NCI-H1105 treated with DMSO at 0.1 percent for 48 hours (cell line): Measurements from ENCODE around the gene EMCN.
A peak's percentile ranks its signal among the peaks of the same experiment; 100 is the strongest.
"Not testable (repeated sequence)": the region's sequence is repeated elsewhere in the genome, so short reads cannot be mapped to it uniquely, and the experiment has no call there.

Experiments
- DNase-seq: peaks from one replicate; lab custom pipeline; 2025; lab: John Stamatoyannopoulos, UW

Gene EMCN

DNA sequence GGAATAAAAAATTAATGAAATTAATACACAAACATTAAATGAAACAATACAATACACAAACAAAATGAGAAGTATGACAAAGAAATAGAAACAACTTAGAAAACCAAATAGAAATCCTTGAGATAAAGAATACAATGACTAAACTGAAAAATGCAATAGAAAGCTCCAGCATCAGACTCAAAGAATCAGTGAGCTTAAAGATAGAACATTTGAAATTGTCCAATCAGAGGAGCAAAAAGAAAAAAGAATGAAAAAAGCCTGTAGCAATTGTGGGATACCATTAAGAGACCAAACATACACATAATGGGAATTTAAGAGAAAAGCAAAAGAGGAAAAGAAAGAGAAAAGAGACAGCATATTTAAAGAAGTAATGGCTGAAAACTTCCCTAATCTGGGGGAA, 25.7 kb downstream of the EMCN start:
- DNase-seq = no peak

DNA sequence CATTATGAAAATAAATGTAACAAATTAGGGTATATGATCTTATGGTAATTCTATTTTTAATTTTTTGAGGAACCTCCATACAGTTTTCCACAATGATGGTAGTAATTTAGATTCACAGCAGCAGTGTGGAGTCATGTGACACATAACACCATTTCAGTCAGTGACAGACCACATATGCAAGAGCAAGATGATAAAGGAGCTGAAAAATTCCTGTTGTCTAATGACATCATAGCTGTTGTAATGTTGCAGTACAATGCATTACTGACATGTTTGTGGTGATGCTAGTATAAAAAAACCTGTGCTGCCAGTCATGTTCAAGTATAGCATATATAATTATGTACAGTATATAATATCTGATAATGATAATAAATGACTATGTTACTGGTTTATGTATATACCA, 28.5 kb downstream of the EMCN start:
- no peak for DNase-seq

DNA sequence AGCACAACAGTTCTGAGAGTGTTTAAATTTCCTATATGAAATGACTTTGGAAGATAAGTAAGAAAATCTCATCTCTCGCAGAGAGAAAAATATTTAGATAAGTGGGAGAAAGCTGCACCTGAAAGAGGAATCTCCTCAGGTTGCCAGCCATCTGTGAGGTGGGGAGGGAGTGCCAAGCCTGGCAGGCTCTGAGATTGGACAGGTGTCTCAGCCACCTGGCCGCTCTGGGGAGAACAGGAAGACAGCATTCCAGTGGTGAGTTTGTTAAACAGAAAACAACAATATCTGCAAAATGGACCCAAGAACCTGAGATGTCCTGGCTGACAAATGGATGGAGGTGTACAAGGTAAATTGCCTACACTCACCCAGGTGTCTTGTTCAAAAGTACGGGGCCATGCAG, 31.3 kb downstream of the EMCN start:
- no peak for DNase-seq

DNA sequence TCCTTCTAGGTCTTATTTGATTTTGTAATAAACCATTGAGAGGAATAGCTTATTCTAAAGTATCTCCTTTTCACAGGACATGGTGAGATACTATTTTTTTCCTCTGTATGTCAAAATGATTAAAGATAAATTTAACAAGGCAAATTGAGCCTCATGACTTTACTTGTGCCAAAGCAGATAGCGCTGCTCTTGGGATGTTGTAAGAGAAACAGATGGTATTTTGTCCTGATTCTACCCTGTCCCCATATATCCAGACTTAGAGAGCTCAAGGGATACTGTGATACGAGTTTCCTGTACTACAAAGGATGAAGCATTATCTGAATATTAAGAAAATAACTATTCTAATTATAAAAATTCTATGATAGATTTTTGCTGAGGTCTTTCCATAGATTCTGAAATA, 34.0 kb downstream of the EMCN start:
- no peak for DNase-seq

DNA sequence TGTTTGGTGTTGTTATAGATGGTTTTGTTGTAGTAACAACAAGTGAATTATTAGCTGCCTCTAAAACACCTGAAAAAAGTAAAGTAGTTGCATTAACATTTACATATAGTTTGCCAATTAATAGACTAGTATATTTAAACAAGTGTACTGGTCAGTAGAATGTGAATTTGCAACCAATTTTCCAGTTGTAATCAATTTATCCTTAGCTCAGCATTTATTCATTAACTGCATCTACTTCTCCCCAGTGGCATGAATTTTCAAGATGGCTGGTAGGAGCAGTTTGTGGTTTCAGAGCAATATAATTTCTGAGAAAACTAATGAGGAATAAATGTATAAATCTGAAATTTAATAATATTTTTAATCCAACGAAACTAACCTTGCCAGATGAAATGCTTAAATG, 37.9 kb downstream of the EMCN start:
- no peak for DNase-seq

DNA sequence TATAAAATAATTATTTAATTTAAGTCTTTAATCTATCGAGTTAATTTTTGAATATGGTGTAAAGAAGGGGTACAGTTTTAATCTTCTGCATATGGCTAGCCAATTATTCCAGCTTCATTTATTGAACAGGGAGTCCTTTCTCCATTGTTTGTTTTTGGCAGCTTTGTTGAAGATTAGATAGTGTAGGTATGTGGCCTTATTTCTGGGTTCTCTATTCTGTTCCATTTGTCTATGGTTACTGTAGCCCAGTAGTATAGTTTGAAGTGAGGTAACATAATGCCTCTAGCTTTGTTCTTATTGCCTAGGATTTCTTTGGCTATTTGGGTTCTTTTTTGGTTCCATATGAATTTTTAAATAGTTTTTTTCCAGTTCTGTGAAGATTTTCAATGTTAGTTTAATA, 48.3 kb downstream of the EMCN start:
- DNase-seq = no peak

DNA sequence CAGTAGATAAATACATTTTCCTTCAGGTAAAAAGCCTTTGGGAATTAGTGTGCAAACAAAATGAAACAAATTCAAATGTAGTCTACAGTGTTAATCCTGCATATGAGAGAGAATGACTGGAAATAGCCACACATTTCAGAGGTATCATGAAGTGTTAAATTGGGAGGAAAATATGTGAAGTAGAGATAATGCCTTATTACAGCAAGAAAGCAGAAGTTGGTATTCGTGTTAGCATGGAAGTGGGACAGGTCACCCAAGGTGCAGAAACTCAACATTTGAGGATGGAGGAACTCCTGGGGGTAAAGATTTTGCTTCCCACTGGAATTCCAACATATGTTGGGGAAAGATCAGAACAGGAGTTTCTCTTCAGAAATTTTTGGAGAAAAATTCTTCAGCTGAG, 51.3 kb downstream of the EMCN start:
- no peak for DNase-seq

DNA sequence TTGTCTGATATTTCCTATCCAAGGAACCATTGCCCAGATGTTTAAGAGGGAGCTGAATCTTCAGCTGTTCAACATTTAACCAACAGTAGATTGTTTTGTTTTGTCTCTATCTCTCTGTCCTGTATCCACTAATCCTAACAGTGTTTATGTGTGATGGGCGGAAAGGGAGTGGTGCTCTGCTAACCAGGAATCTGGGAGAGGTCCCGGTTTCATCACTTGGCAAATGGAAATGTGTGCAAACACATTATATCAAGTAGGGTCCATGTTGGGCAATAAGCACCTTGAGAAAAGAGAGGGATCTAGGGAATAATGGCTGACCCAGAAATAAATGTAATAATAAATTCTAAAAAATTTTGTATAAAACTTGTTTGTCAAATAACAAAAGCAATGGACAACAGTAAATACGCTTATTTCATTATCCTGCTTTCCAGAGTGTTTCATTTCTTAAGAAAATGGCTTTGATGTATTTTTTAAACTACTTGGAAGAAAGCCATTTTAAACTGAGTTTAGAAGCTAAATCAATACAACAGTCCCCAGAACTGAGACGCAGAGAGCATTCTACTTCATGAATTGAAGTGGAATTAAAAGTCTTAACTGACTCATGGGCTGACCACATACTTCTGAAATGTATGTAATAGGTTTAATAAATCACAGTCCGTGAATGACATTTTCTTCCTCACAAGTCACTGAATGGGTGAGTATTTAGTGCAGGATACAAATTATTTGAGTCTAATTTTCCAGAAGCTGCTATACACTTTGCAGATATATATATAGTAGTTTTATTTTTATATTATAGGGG, 55.8 kb downstream of the EMCN start:
- no peak for DNase-seq

DNA sequence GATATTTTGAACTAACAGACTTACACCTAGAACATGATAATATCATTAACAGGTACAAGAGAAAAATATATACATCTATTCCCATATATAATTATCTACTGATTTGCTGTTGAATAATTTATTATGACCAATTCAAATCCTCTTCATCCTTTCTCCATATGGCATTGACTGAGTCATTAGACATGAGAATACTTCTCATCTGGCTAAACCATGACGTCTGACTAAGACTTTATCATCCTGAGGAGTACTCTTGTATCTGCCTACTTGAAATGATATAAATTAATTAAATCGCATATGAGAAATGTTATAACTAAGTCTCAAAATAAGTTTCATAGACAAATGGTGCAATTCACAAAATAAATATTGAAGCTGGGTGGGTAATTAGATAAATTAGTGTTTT, 67.4 kb downstream of the EMCN start:
- no peak for DNase-seq

DNA sequence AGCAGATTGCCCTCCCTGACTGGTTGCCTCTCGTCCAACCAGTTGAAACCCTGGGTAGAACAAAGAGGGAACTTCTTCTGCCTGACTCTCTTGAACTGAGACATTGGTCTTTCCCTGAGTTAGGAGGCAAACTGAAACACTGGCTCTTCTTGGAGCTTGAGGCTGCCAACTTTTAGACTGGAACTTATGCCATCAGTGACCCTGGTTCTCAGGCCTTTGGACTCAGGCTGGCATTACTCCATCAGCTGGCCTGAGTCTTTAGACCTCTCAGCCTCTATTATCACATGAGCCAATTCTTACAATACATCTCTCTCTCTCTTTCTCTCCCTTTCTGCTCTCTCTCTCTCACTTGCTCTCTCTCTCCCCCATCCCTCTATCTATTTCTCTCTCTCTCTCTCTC, 86.4 kb downstream of the EMCN start:
- DNase-seq = no peak

DNA sequence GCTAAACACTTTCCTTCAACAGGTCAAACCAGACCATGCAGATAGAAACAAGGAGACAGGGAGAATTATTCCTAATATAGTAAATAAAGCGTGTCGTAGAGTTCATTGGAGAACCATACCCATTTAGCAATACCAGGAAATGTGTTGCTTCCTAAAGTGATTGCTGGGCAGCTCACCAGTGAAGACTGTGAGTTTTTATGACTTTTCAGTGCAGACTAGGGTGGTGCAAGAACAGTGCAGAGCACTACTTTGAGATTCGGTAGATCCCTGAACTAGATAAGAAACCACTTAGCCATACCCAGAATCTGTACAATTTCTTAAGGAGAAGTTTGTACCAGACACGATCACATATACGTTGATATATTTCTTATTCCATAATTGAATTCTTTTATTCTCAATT, 87.4 kb downstream of the EMCN start:
- DNase-seq = no peak

DNA sequence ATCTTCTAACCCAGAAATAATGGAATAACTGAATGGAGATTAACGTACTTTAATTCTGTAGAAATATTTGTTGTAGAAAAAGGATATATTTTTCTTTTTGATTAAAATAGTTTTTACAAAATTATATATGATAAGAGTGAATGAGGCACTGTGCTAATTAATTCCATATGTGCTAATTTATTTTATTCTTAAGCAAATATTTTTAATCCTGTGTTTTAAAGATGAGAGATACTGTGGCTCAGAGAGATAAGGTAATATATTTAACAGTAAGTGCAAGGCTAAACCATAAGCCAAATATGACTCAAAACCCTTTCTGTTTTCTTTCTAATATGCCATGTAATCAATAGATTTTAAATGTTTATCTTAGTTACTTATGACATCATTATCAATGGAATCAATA, 88.2 kb downstream of the EMCN start:
- no peak for DNase-seq

DNA sequence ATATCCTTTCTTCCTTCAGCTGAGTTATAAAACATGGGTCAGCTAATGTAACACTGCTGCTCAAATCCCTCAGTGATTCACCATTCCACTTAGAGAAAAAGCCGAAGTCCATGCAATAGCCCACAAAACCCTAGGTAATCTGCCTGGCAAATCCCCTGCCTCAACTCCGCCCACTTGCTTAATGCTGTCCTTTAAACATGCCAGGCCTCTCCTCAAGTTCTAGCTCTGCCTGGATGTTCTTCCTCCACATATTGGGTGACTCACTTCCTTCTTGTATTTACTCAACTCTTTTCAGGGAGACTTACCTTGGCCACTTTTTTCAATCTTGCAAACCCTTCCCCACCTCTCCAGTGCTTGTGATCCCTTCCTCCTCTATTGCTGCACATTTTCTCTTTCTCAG, 89.8 kb downstream of the EMCN start:
- DNase-seq = no peak

DNA sequence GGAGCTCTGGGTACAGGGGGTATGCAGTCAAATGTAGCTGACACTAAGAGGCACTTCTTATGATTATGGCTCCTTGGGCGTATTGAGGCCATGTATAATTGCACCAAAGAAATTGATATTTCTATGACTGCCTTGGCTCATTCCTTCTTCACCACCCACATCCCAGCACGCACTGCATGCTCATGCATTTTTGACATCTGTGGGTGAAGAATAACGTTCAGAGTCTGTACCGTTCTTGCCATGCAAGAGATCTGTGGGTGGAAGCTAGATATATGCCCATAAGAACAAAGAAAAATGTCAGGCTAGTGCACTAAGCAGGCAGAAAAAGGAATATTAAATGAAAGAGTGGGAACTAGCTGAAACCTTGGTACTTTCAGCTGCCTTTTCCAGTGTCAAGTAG, 93.4 kb downstream of the EMCN start:
- no peak for DNase-seq

DNA sequence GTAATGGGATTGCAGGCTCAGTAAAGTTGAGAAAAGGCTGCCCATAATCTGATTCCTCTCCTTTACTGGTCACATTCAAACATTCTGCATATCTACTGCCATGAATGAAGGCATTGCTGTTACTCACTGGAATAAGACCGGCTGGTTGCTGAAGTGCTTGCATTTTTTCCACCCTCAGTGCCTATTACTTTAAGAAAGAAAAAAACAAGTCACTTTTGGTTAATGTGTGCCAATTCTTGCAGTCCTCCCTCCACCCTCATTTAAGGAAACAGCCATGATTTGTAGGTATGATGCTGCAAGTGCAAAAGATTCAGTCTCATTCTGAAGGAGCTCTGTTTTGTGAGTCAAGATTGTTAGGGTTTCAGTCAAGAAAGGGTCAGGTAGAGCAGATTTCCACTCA, 94.9 kb downstream of the EMCN start:
- DNase-seq = no peak

DNA sequence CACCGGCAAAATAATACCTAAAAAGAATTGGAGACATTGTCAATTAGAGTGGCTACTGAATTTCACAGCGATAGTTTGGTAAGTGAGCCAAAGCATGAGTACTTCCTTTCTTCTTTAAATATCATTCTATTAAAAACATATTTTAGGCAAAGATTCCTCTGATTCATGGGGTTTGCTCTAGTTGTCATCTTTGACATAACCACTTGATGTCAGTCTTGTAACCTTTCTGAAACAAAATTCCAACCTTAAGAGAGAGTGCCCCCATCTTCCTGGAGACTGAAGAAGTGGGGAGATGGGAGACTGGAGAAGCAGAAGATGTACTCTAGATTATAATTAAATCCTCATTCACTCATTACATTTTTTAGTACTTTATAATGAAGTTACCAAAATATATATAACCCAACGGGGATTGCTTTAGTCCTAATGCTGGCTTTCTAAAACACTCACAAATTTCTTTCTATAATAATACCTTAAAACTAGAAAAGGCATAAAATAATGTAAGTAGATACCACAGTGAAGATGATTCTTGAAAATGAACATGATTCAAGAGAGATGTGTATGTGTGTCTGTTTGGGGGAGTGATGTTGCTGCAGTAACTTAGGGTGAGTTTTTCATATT, 96.4 kb downstream of the EMCN start:
- DNase-seq = peak; percentile 22

DNA sequence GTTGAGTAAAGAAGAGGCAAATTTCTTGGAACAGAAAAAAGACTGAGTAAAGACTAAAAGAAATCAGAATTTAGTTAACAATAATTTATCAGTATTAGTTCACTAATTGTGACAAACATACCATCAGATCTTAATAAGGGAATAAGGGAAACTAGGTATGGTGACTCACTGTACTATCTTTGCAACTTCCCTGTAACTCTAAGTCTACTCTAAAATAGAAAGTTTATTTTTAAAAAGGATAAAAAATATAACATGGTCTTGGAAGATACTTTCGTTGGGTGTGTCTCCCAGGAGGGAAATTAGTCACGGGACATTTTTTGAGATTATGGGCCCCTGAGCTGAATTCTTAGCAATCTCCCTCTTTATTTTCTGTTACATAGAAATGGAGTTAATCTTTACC, 97.3 kb downstream of the EMCN start:
- no peak for DNase-seq

DNA sequence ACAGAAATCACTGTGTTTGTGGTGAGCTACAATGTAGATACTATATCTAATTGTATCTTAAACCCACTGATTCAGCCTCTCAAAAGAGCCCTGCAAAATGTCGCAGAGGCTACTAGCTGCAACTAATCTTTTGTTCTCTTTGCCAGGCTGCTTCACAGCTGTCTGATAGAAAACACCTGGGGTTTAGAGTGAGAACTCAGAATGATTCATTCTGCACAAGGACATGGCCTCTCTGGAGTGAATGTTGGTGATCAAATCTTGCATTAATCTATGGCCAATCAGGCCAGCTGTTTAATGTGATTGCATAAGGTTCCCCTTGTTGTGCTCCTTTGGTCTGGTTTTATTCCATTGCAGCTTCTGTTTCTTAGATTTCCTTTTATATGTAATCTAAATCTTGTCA, 100.3 kb downstream of the EMCN start:
- no peak for DNase-seq

DNA sequence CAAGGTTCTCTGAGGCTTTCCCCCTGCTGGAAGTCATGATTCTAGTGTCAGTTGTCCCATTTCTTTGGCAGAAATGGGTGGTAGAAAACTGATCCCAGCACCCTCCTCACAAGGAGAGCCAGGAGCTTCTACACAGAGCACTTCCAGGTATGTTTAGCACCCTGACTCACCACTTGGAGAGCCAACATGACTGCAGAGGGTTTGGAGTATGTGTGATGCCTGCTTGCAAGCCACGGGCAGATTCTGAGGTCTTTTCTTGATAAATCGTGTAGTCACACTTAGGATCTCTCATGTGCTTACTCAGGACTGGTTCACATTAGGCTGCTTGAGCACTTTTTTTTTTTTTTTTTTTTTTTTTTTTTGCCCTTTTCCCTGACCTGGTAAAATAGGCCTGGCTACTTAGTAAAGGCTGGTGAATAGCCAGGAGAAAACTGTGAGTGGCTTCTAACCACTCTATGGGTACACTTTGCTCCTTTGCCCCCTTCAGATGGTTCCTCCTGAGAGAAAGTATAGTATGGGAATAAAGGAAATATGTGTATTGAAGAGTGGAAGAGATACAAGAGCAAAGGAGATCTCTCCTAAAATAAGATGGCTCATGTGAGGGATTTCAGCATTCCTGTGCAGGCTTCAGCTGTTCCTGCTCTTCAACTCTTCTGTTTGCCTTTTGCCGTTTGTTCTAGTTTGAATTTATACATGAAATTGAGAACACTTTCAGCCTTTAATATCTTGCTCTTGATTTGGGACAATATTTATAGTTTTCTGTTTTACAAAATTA, 103.6 kb downstream of the EMCN start:
- DNase-seq = no peak

DNA sequence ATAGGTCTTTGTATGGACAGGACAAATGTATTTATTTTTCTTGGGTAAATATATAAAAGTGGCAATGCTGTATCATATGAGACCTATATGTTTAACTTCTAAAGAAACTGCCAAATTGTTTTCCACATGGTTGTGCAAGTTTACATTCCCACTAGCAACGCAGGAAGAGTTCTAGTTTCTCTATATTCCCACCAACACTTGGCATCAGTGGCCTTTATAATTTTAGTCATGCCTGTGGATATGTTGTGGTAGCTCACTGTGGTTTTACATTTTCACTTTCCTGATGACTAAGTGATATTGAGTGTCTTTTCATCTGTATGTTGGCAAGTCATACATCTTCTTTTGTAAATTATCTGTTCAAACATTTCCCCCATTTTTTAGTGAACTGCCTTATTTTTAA, 126.0 kb downstream of the EMCN start:
- DNase-seq = no peak

DNA sequence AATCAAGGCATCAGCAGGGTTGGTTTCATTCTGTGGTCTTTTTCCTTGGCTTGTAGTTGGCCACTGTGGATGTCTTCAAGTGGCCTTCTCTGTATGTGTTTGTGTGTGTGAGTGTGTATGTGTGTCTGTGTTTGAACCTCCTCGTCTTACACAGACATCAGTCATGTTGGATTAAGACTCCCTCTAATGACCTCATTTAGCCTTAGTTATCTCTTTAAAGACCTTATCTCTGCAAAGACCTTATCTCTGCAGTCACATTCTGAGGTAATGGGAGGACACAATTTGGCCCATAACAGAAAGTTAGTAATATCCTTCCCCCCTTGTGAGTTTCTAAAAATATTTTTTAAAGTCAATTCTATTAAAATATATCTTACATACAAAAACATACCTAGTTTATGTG, 126.7 kb downstream of the EMCN start:
- no peak for DNase-seq

DNA sequence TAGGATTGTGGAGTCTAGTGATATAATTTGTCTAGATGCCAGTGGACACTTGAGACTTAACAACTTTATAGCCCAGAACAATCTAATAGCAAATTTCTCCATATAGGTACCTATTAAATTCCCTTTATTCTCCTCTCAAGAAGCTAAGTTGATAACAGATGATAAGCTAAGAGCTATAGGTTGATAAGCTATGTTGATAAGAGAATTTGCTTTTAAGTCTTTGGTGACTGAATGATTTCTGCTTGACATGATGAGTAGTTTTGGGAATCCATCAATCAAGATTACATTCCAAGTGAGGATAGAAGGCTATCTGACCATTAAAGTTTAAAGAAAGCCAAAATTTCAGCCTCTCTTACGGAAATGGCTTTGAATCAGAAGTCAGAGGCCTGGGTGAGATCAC, 131.6 kb downstream of the EMCN start:
- no peak for DNase-seq

DNA sequence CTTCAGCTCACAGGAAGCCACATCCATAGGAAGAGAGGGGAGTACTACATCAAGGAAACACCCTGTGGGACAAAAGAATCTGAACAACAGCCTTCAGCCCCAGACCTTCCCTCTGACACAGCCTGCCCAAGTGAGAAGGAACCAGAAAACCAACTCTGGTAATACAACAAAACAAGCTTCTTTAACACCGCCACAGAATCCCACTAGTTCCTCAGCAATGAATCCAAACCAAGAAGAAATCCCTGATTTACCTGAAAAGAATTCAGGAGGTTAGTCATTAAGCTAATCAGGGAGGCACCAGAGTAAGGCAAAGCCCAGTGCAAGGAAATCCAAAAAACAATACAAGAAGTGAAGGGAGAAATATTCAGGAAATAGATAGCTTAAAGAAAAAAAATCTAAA, 137.4 kb downstream of the EMCN start:
- DNase-seq = not testable (repeated sequence)
